HG02678 (cell line): ENCODE data around the gene RPL13A.
"Not testable (repeated sequence)": the region's sequence is repeated elsewhere in the genome, so short reads cannot be mapped to it uniquely, and the experiment has no call there.

Experiments used
- ATAC-seq: cut with Tn5 transposase; IDR thresholded peaks from one replicate; pipeline ENCODE4 v1.9.1; 2021; ENCODE audit warnings: mild to moderate bottlenecking, moderate library complexity; ENCODE audit not compliant: unreplicated experiment

The RPL13A gene

GRCh38 chr19:49455773-49456172 is 31.6 kb upstream of the RPL13A start:
- no peak for ATAC-seq

DNA sequence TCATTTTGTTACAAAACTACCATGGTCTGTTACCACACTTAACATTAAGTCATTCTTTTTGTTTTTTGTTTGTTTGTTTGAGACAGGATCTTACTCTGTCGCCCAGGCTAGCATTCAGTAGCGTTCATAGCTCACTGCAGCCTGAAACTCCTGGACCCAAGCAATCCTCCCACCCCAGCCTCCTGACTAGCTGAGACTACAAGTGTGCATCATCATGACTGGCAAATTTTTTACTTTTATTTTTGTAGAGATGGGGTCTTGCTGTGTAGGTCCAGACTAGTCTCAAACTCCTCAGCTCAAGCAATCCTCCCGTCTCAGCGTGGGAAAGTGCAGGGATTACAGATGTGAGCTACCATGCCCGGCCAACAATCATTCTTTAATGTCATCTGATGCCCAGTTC is 31.1 kb upstream of the RPL13A start:
- ATAC-seq = no peak

DNA sequence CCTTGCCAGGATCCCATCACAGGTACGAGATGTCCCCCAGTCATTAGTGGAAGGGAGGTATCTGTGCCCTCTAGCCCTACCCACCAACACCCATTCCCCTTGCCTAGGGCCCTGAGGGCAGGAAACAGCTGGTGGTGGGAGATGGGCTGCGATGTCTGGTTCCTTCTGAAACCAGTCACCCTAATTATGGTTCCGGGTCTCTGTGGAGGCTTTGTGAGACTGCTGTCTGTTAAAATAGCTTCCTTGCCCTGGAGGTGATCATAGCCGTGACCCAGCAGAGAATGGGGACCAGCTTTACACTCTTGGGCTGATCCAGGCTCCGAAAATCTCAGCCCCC is 28.9 kb upstream of the RPL13A start:
- no peak for ATAC-seq

- no peak for ATAC-seq
Measured at GRCh38 chr19:49459388-49459787, 28.0 kb upstream of the RPL13A start.

- ATAC-seq = not testable (repeated sequence)
Measured at GRCh38 chr19:49461130-49461529, 26.3 kb upstream of the RPL13A start.

DNA sequence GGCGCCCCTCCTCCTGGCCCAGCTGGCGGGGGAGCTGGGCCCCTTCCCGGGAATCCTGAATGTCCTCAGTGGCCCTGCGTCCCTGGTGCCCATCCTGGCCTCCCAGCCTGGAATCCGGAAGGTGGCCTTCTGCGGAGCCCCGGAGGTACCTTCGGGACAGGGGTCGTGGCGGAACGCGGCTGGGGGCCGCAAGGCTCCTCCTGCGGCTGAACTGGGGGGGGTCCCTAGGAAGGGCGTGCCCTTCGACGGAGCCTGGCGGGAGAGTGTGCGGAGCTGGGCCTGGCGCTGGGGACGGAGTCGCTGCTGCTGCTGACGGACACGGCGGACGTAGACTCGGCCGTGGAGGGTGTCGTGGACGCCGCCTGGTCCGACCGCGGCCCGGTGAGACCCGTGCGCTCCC is 25.8 kb upstream of the RPL13A start:
- ATAC-seq = no peak

DNA sequence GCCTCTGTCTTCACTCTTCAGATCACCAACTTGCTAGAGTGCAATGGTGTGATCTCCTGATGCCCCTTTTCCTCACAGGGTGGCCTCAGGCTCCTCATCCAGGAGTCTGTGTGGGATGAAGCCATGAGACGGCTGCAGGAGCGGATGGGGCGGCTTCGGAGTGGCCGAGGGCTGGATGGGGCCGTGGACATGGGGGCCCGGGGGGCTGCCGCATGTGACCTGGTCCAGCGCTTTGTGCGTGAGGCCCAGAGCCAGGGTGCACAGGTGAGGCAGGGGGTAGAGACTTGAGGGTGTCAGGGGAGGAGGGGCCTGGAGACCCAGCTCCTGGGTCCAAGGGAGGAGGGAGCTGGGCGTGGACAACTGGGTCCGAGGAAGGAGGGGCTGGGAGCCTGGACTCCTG is 24.9 kb upstream of the RPL13A start:
- ATAC-seq = no peak

DNA sequence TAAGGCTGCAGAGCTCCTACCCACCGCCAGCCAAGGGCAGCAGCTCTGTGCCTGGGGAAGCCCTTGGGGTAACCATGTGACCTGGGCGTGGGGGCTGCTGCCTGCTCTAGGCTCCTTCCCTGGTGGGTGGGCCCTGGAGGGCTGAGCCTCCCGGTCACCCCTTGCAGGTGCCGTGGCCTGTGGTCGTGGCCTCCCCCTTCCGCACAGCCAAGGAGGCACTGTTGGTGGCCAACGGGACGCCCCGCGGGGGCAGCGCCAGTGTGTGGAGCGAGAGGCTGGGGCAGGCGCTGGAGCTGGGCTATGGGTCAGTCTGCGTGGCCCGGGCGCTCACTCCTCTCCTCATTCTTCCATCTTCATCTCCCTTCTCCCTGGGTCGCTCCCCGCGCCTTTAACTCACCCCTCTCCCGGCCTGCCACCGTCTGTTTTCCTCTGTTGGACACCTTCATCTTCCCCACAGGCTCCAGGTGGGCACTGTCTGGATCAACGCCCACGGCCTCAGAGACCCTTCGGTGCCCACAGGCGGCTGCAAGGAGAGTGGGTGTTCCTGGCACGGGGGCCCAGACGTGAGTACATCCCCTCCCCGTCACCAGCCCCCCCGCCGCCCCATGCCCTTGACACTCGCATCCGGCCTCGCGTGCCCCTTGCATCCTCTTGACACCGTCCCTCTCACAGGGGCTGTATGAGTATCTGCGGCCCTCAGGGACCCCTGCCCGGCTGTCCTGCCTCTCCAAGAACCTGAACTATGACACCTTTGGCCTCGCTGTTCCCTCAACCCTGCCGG is 23.3 kb upstream of the RPL13A start:
- ATAC-seq = no peak

DNA sequence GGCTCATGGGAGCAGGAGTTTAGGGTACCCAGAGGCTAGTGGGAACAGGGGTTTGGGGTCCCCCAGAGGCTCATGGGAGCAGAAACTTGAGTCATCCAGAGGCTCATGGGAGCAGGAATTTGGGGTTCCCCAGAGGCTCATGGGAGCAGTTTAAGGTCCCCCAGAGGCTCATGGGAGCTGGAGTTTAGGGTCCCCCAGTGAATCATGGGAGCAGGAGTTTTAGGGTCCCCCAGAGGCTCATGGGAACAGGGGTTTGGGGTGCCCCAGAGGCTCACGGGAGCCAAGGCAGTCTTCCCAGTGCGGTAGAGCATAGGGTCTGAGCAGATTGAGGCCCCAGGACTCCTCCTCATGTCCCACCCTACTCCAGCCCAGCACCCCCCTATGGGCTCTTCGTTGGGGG is 22.0 kb upstream of the RPL13A start:
- no peak for ATAC-seq

DNA sequence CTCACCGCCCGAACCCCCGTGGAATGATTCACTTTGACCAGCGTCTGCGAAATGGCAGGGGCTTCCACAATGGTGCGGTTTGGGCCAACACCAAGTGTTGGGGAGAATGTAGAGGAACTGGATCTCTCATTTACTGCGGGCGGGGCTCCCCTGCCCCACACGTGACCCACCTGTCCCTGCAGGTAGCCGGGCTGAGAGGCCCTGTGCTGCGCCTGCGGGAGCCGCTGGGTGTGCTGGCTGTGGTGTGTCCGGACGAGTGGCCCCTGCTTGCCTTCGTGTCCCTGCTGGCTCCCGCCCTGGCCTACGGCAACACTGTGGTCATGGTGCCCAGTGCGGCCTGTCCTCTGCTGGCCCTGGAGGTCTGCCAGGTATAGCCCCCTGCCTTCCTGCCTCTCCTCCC is 19.2 kb upstream of the RPL13A start:
- no peak for ATAC-seq

DNA sequence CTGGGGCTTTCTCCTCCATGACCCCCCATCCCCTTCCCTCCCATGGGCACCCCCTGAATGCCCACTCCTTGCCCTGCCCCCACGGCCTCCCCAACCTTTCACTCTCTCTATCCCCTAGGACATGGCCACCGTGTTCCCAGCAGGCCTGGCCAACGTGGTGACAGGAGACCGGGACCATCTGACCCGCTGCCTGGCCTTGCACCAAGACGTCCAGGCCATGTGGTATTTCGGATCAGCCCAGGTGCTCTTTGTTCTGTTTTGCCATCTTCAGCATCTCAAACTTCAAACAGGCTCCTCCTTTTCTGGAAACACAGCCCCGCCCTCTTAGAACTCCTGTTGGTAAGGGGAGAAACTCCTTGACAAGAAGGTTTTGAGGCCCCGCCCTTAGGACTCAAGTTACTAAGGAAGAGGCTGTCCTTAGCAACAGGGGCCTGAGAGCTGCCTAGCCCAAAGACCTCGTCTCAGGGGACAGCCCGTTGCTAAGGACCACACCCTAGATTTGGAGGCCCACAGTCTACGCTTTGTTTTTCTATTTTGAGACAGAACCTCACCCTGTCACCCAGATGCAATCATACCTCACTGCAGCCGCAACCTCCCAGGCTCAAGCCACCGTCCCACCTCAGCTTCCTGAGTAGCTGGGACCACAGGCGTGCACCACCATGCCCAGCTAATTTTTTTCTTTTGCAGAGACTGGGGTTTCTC is 18.5 kb upstream of the RPL13A start:
- peak; percentile 62 for ATAC-seq

- ATAC-seq = peak; percentile 54
Measured at GRCh38 chr19:49469828-49470614, 17.4 kb upstream of the RPL13A start.

DNA sequence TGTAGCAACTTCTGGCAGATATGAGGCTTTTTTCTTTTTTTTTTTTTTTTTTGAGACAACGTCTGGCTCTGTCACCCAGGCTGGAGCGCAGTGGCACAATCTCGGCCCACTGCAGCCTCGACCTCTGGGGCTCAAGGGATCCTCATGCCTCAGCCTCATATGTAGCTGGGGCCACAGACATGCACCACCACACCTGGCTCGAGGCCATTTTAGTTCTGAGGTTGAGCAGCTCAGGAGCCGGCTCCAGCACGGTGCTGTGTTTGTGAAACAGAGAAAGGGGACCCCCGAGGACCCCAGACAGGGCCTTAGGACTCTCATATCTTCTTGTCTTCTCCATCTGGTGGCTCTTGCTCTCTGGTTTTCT is 16.8 kb upstream of the RPL13A start:
- no peak for ATAC-seq

DNA sequence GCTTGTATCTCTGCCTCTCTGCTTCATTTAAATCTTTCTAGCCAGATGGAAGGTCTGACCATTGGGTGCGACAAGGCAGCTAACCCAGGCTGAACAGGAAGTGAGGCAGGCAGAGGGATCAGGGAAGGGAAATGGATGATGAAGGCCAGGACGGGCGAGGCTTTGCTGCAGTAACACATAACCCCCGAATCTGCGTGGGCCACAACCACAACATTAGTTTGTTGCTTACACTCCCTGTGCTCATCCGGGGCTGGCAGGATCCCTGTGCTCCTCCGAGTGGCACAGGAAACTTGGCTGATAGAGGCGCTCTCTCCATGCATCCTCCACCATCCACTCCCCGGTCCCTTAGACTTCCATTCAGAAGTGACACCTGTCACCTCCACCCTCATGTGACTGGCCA is 14.5 kb upstream of the RPL13A start:
- ATAC-seq = no peak

GRCh38 chr19:49473501-49473867 is 13.9 kb upstream of the RPL13A start:
- ATAC-seq = not testable (repeated sequence)

- peak; percentile 62 for ATAC-seq
Measured at GRCh38 chr19:49473868-49474541, 13.4 kb upstream of the RPL13A start, which contains the start of gene FLT3LG. Gene FLT3LG, plus strand, starts transcription at chr19:49474215. Its CDS starts 425 bp downstream, at chr19:49474640.

DNA sequence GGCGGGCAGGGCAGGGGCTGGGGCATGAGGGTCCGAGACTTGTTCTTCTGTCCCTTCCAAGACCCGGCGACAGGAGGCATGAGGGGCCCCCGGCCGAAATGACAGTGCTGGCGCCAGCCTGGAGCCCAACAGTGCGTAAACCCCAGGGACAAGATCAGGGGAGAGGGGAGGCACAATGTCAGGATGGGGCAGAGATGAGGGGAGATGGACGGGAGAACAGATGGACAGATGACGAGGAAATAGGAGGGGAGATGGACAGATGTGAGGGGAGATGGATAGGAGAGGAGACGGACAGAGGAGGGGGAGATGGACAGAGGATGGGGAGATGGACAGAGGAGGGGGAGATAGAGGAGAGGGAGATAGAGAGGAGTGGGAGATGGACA is 12.9 kb upstream of the RPL13A start:
- ATAC-seq = no peak

DNA sequence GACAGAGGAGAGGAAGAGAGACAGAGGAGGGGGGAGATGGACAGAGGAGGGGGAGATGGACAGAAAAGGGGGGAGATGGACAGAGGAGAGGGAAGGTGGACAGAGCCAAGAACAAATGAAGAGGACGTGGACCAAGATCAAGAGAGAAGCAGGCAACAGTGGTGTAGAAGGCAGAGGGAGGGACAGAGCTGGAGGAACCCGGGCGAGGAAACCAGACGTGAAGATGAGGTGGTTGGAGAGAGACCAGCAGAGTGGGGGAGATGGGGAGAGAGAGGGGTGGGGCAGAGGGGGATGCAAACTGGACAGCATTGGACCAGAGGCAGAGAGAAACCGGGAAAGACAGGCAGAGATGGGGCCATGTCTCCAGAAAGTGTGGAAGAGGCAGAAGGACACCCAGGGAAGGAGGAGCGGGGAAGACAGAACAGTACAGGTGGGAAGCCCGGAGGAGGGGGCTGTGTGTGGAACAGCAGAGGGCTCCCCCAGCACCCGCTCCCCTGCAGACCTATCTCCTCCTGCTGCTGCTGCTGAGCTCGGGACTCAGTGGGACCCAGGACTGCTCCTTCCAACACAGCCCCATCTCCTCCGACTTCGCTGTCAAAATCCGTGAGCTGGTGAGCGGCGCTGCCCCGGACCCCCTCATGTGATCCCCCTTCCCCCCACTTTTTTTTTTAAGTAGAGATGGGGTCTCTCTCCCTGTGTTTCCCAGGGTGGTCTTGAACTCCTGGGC is 12.1 kb upstream of the RPL13A start:
- no peak for ATAC-seq

- ATAC-seq = no peak
Measured at GRCh38 chr19:49475995-49476880, 11.2 kb upstream of the RPL13A start.
